Dermis microvascular lymphatic vessel endothelial cell (primary cell): ENCODE data around the gene ASIC2. TPM values are rescaled to one million over a fixed set of nuclear protein-coding genes. Genes with fewer than 3 reads are reported as not detected.
A peak's percentile ranks its signal among the peaks of the same experiment; 100 is the strongest.

Experiments used
- DNase-seq, 2 donors: peaks; one replicate each; pipeline versions ENCODE4 v3.0.0 to v3.0.0-alpha.2; 2010; ENCODE audit warnings: low read depth in 2 of 2
- total RNA-seq: library from RNA; depleted of rRNA; stranded (reverse); fragments of >200 nt; gene quantifications from 2 replicates; pipeline ENCODE4 v1.2.1, GENCODE V29; 2014

The ASIC2 gene
- total RNA-seq: not detected in 2 replicates

DNA sequence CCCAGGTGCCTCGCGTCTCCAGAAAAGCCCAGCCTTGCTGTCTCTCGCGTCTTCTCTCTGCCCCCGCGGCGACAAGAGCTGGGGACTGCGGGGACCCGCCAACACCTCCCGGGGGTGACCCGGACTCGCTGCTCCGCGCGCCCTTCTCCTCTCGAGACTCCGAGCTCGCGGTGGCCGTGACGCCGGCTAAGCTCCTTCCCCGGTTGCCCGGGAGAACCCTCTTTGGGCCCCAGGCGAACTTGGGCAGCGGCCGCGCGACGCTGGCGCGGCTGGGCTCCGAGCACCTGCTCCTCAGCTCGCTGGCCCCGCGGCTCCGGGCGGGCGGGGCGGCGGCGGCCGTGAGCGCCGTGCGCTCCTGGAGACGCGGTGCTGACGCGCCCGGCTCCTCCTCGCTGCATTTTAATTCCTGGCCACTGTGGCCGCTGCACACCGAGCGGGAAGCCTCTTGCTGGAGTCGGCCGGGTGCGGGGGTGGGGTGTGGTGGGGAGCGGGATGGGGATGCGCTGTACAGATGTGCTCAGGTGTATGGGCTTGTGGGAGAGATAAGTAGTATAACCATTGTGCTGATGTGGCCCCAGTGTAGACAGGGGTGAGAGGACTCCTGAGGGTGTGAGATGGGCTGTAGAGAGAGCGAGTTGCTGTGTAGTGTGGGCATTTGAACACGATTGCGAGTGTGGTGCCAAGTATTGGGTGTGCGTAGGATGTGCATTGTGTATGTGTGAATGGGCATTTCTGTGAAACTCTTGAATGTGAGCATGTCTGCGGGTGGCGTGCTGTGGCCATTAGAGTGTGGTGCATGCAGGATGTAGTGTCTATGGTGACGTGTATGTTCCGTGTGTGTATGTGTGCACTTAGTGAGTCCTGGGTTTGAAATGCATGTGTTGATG is at the start of gene ASIC2:
Gene ASIC2, minus strand, starts transcription at position 315 of the 887 bp plus-strand sequence.
- DNase-seq: no peak

DNA sequence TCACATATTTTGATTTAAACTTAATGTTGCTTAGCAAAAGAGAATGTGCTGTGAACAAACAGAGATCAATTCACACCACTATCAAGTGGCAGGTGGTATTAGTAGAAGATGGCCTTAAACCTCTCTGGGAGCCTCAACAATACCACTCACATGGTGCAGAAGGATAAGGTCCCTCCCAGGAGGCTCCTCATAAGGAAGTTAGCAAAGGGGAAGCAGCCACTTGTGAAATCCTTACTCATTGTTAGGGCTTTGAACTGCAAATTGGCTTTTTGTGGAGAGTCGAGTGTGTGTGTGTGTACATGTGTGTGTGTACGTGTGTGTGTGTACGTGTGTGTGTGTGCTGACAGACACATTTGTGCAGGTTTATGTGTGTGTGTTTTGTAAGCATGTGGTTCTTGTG is 48.9 kb upstream of the ASIC2 start:
- no peak for DNase-seq

DNA sequence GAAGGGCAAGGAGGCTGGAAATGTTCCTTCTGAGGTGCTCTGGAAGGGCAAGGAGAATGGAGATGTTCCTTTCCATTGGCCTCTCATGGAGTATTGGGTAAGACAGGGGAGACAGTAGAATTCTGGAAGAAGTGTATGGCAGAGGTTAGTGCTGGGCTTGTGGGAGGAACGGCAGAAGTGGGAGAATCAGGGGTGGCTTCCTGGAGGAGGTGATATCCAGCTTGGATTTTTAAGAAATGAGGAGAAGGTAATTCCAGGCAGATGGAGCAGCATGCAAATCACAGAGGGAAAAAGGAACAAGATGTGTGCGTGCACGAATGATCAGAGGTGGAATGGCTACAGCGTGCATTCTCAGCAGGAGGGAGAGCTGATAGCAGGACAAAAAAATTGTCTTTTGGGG is 45.1 kb upstream of the ASIC2 start:
- no peak for DNase-seq

DNA sequence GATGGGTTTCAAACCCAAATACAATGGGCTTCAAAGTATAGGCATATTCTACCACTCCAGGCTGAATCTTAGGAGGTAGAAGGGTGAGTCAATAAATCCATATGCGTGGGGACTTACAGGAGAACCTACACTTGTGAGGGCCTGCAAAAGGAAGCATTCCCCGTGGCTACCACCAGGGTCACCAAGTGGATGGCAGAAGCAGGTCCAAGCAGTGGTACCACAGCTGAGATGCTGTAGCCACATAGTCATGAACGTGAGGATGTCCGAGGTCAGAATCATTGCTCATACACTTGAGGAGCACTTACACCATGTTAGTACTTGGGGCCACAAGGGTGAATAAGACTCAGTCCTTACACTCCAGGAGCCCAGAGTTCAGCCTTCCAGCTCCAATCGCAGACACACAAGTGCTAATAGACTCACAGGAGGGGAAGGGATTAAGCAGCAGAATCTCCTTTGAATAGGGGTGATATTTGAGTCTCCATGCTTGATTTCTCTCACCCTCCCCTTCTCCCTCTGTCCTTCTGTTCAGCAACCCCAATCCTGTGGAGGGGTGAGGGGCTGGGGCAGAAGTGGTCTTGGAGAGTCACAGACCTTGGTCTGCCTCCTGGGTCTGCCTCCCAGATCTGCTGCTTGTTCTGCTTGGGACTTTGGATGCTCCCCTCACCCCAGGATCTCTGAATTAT is 42.5 kb upstream of the ASIC2 start:
- DNase-seq: no peak

DNA sequence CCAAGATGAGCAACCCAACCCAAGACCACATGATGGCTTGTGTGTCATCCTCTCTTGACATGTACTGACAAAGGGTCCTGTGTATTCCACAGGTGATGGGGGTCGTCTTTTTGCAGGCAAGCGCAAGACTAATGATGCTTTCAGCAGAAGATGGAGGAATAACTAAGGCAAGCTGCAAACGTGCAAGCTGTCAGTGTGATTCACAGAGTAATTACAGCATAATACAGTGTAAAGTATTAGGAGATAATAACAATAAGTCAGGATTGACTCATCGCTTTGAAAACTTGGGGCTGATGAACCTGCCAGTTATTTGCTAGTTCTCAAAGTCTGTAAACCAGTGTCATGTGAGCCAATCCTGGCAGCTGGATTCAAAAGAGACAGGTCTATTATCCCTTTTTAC is 41.6 kb upstream of the ASIC2 start:
- no peak for DNase-seq

DNA sequence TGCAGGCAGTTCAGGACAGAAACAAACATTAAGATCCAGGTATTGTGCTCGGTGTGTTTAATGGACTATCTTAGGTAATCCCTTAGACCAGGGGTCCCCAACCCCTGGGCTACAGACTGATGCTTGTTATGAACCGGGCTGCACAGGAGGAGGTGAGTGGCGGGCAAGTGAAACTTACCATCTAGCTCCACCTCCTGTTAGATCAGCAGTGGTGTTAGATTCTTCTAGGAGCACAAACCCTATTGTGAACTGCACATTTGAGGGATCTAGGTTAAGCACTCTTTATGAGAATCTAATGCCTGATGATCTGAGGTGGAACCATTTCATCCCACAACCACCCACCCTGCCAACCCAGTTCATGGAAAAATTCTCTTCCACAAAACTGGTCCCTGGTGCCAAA is 37.8 kb upstream of the ASIC2 start:
- DNase-seq: no peak

DNA sequence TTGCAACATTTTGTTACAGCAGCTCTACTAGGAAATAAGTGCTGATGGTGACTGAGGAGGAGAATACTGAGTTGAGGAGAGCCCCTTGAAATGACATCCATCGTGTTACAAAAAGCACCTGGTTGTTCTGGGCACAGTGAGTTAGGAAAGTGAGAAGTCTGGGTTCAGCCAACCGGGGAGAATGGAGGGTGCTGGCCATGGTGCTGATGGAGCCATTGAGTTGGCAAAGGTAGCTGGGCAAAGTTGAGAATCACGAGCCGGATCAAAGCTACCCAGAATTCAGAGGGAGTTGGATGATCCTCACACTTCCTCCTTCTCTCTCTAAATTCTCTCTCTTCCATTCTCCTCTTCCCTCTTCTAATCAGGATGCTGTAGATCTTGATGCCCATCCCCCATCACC is 35.0 kb upstream of the ASIC2 start:
- no peak for DNase-seq

DNA sequence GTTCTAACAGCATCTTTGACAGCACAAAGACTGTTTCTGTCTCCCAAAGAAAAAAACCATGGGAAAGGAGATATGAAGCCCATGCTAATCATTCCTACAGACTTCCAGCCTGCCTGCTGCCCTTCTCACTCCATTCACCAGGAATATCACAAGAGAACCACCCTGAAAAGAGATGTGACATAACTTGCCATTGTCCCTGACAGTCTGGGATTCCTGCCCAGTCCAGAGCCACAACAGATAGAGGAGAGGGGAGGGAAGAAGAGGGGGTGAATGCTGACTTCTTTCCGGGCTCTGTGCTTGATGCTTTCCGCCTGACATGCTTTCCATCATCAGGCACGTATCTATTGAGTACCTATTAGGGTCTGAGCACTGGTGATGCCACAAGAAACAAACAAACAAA is 31.6 kb upstream of the ASIC2 start:
- DNase-seq: no peak

DNA sequence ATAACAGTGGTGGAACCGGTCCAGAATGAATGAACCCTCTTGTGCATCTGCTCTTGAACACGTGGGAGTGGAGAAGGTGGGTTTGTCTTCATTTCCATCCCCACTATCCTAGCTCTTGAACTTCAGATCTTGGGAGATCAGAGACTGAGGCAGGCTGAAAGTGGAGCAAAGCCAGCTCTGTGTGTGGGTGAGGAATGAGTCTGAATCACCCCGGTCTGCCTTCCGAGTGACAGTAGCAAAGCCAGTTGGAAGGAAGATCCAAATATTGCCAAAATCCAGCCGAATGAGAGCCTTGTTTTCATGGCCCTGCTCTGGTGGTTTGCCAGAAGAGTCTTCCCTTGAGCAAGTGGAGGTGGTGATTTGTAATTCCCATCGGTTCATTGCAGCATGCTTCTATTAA is 29.0 kb upstream of the ASIC2 start:
- no peak for DNase-seq

DNA sequence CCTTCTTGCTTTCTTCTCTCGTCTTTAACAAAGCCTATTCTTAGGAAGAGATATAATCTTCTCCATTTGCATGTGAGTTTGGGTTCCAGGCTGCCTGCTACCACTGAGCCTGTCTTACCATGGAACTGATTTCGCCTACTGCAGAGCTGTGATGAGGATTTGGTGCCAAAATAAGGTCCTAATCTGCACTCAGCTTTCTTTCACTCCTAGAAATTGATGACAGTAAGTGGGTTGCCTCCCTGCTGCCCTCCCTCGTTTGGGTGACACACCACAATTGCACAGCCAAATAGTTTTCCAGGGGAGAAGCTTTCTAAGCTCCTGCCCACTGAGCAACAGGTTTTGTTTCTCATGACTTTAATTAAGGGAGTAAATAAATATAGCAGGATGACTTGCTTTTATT is 25.1 kb upstream of the ASIC2 start:
- no peak for DNase-seq

DNA sequence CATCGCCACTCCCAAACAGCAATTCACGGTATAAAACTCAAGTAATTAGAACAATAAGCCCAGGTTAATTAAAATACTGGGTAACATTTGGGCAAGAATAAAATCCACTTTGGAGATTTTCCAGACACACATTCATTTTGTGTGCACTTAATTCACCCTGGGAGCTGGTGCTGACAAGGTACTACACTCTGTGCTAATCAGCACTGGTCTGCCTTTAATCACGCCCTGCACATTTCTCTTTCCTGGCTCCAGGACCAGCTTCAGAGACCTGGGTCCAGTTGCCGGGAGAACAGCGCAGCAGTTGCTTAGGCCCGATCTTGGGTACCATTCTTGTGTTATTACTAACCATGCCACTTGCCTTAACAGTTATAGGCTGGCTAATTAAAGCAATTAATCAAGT is 23.7 kb upstream of the ASIC2 start:
- DNase-seq: no peak

DNA sequence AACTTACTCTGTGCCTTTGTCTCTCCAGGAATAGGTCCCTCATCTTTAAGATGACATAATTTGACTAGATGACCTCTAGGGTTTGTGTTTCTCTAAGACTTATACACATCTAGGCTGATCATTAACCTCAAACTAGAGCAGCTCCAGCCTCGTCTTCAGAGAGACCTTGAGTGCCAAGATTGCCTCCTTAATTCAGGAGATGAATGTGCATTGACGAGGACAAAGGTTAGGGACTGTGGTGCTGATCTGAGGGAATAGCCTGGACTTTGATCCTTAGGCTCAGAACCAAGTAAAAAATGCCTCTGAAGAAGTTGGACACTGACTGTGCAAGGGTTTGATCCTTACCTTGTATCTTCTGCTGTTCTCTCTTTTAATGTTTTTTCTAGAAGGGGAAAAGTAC is 17.2 kb upstream of the ASIC2 start:
- no peak for DNase-seq

DNA sequence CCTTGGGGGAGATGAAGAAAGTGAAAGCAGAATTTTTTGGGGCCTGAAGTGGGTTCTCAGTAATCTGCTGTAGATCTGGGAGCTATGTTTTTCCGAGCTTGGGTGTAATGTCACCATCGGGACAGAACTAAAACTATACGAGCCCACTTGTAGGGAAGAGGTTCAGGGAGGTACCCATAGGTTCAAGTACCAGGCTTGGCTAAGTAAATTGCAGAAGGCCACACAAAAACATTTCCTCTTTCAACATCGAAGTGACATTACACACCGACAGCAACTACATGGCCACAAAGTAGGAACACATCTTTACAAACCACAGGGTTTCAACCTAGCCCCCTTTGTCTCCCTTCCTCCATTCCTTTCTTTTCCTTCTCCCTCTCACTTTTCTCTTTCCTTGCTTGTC is 10.2 kb upstream of the ASIC2 start:
- DNase-seq: no peak

DNA sequence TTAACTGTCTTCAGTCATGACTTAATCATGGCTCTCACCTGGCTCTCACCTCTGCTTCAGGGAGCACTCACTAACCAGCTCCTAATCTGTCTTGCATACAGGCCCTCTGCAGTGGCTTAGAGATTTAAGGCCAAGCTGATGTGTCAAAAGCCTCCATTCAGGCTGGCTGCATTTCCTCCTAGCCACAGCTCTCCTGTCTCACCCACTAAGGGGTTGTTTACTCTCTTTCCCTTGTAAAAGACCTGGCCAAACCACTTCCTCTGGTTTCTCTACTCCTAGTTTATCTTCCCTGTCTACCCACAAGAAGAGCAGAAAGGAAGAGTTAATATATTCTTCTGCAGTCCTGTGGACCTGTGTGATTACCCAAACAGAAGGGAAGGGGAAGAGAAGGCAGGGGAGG is 9.3 kb upstream of the ASIC2 start:
- DNase-seq: no peak

DNA sequence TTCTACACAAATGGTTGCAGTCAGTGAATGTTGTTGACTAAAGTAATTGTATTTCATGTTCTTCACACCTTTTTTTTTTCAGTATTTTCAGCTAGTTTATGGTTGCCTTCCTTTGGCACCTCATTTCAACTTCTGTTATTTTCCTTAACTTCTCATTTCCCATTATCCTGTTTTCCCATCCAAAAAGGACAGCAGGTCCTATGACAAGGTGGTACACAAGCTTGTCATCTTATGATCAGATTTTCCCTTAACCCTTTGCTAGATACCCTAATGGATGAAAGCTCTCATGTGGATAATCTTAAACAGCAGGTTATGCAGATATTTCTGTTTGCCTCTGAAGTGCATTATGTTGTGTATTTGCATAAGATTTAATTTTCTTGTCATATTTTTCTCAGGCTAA is 7.1 kb upstream of the ASIC2 start:
- DNase-seq: no peak

DNA sequence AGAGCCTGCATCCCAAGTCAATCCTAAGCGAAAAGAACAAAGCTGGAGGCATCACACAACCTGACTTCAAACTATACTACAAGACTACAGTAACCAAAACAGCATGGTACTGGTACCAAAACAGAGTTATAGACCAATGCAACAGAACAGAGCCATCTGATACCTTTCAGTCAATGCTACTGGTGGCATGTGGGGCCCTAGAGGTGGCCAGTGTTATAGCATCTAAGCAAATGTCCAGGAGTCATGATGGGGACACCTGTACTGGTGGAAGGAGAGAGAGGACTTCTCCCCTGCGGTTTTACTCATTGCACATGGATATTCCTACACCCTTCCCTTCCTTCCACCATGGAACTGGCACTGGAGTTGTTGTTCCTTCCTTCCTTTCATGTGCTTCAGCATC is 6.0 kb upstream of the ASIC2 start:
- DNase-seq: no peak

DNA sequence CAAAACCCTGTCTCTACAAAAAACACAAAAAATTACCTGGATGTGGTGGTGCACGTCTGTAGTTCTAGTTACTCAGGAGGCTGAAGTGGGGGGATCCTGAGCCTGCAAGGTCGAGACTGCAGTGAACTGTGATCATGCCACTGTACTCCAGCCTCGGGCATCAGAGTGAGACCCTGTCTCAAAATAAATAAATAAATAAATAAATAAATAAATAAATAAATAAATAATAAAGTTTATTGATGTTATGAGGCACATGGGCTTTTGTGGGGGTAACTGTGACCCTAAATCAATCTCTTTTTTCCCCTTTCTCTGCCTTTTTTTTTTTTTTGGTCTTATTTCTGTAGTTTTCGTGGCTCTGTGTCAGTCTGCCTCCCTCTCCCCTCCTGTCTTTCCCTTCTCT is 4.5 kb upstream of the ASIC2 start:
- DNase-seq: no peak

DNA sequence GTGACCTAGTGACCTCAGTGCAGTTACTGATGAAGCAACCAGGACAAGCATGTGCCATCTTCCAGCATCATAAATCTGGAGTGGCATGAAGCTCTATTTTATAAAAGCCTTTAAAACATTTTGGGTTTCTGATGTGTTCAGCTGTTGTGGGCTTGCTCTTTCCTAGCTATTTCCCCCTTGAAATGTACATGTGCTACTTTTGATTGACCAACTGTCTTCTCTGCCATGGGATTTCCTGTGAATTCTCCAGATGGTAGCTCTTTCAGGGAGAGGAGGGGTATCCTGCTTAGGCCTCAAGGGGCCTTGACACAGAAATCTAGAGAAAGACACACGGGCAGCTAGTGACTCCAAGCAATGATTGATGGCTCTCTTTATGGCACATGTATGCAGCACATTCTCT is 1.9 kb upstream of the ASIC2 start:
- DNase-seq: no peak

DNA sequence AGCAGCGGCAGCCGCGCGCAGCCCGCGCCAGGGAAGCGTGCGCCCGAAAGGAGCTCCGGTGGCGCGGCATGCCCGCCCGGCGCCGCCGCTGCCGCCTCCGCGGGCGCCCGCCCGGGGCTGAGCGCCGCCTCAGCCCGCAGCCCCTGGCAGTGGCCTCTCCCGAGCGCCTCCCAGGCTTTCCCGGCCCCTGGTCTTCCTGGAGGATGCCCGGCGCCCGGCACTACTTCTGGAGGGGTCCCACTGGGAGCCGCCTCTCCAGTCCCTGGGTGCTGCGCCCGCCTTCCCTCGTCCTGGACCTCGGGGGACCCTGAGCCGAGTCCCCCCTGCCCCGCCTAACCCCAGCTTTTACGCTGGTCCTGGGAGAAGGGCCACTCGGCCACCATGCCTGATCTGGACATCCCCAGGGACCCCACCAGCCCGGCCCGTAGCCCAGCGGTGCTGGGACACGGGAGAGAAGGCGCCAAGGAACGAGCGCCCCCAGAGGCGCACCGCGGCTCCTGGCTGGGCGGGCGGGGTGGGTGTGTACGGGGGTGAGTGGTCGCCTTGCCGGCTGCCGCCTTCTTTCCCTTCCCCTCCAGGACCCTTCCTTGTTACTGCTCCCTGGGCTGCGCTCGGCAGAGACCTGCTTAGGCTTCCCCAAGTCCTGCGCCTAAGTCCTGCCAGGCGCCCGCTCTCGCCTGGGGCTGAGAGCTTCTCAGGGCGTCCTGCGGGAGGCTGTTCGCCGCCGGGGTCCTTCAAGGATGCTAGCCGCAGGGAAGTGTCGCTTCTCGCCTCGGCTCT is 704 bp downstream of the ASIC2 start:
- DNase-seq: peak in 1 of 2 donors; percentile 2

DNA sequence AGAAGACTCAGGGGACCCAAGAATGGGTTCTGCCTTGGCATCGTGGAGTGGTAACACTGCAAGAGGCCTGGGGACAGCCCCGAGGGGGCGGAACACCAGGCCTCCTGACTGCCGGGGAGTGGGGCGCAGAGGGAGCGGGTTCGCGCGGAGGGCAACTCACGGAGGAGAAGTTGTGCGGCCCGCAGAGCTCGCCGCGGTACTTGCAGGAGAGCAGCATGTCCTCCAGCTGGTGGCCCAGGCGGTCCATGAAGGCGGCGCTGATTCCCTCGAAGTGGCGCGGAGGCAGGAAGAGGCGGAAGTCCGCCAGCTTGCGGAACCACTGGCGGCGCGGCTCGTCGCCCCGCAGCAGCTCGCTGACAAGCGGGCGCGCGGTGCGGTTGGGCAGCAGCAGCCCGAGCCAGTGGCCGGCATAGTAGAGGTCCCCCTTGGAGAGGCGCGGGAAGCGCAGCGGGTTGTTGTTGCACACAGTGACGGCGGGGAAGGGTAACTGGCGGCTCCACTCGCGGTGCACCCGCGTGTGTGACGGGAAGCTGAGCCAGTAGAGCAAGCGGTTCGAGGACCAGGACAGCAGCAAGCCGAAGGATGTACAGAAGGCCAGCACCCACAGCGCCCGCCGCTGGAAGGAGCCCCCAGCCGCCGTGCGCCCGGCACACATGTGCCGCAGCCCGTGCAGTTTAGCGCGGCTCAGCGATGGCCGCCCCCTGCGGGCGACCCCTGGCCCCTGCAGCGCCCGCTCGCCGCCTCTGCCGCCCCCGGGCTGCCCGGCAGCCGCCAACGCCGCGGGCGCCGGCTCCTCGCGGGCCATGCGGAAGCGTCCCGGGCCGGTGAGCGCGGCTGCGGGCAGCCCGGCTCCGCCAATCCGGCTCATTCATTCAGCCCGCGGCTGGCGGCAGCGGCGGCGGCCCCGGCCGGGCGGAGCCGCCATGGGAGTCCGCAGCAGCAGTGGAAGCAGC is 1.6 kb downstream of the ASIC2 start:
- DNase-seq: peak in 1 of 2 donors; percentile 3

DNA sequence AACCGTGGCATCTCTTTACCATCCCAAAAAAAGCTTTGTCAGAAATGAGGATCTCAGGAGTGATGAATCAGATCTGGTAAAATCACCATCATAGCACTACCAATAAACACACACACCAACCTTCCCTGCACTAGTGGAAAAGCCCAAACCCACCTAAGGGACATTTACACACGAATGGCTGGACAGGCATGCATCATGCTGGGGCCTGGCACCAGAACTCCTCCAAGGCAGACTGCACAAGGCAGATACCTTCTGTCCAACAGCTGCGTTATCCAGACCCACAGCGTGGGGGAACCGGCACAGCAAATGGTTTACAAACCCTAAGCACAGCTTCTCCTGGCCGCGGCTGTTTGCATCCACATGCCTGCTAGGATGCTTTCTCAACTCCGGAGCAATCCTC is 2.8 kb downstream of the ASIC2 start:
- no peak for DNase-seq
